Measurements from ENCODE around the gene AKR7A2.
"Not testable (repeated sequence)": the region's sequence is repeated elsewhere in the genome, so short reads cannot be mapped to it uniquely, and the experiment has no call there.

The AKR7A2 gene

DNA sequence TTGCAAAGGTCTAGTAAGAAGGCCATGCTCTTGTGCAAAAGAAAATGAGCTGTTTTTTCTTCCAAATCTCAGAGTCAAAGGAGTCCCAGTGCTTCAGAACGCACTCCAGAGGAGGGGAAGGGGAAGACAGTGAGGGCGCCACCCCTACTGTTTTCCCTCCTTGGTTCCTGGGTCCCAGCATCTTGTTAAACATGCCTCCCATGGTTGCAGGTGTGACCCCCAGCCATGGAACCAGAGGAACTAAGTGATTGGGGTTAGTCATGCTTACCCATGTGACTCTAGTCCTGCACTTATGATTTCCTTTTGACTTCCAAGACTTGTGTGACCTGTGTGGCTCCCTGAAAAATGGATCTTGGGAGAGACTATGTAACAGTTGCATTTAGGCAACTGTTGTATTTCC, 17.3 kb downstream of the AKR7A2 start:
- DNase-seq = no peak

DNA sequence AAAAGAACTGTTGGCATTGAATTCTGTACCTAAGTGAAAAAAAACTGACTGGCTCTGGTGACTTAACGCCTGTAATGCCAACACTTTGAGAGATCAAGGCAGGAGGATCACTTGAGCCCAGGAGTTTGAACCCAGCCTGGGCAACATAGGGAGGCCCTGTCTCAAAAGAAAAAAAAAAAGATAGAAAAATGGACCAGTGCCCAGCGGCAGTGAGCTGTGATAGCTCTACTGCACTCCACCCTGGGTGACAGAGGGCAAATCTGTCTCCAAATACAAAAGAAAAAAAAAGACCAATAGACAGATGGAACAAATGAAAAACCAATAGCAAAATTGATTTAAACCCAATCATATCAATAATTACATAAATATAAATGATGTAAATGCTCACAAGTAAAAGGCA, 22.7 kb downstream of the AKR7A2 start:
- no peak for DNase-seq

DNA sequence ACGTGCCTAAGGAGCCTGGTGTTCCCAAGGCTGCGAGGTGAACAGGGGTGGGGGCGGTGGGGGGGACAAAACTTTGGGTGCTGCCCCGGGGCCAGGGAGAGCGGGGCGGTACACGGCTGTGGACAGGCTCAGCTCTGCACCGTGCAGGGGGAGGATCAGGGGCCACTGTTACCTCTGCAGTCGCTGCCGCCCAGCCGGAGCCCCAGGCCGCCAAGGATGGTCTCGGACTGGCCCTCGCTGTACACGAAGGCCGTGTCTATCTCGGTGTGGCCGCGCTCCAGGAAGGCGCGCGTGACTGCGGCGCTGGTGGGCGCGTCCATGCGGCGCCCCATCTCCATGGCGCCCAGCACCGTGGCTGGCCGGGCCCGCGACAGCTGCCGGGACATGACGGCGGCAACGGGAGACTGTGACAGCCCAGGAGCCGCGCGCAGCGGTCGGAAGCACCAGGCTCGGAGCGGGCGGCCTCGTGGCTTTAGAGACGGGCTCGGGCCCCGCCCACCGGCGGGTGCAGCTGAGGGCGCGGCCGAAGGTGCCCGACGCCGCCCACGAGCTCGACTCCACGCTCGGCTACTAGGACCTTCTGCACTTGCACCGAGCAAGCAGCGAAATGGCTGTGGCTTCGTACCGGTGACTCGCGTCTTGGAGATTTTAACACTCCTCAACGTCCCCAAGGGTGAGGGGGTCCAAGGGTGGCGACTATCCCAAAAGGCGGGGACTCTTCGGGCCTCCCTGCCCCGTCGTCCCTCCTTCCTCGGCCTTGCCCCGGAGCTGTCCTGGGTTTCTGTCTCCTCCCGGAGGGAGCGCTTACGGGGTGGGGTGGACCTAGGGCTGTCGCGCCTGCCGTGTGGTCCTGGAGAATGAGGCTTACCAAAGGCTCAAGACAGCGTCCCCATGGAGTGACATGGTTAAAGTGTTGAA, 23.4 kb downstream of the AKR7A2 start, which contains the start of gene AKR7A3:
Gene AKR7A3, minus strand, starts transcription at position 447 of the 918 bp plus-strand sequence. Its CDS starts 61 bp downstream, at position 386.
- peak; percentile 63 for DNase-seq

DNA sequence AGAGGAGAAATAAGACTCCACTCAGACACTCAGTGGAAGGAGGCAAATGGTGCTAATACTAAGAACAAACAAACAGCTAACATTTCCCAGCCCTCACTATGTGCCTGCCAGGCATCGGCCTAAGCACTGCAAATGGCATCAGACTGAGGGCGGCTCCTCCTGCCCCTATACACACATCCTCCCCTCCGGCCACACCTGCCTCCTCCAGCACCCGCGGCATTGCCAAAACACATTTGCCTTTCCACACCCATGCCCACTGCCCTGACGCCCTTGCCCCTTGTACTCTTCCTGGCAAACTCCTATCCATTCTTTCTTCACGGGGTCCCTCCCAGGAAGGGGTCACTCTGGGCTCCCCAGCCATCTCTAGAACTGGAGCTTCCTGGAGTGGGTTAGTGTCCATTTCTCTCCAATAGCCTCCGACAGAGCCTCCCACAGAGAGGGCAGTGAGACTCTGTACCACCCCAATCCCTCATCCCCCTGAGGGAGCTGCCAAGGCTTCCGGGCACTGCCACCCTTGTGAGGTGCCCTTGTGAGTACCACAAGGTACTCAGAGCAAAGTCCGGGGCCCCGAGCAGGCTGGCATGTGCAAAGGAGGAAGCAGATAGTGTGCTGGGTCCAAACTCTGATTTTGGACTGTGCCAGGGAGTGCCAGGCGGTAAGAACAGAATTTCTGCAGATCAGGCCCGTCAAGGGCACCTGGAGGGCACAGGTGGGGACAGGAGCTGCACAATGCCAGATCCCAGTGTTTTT, 24.3 kb downstream of the AKR7A2 start:
- no peak for DNase-seq

DNA sequence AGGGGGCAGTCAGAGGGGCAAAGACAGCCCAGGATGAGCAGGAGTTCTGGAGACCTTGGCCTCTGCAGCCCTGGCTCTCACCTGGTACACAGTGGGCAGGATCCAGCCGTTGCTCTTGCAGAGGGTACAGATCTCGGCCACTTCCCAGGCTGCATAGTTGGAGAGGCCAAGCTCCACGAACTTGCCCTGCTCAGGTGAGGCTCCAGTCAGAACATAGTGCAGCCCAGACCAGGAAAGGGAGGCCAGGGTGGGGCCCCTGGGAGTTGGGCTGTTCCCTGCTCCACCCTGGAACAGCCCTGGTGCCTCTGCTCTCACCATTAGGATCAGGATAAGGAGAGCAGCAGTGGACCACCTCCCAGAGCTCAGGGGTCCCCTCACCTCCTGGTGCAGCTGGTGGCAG, 26.1 kb downstream of the AKR7A2 start:
- not testable (repeated sequence) for DNase-seq

- not testable (repeated sequence) for DNase-seq
These were observed 26.6 kb downstream of the AKR7A2 start for GRCh38 chr1:19285366-19285765.

DNA sequence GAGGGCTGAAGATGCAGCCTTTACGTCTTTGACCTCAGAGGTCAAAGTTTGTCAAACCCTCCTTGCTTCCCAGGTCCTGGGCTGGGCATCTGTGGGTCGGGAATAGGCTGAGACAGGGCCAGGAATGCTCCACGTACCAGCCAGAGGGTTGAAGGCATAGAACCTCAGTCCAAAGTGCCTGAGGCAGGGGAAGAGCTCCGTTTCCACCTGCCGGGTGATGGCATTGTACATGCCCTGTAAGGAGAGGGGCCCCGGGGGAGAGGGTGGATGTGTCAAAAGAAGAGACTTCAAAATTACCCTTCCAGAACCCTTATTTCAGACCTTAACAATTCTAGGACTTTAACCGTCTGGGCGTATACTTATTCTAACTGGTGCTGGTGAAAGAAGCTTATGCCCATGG, 27.1 kb downstream of the AKR7A2 start:
- DNase-seq = no peak

DNA sequence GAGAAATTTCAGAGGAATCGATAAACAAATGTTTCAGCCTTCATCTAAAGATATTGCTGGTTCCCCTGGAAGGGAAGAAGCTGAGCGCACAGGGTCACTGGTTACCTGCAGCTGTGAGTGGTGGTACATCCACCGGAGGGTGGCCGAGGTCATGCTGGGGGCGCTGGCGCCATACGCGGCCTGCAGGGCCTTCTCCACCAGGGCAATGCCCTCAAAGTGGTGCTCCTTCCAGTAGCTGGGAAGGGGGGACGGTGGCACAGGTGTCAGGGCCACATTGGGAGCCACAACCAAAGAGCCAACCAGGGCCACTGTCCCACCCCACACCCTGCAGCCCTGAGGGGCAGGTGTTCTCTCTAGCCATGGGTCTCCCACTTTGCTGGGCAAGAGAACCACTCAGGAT, 28.1 kb downstream of the AKR7A2 start:
- no peak for DNase-seq

GRCh38 chr1:19274636-19275035, 37.3 kb downstream of the AKR7A2 start:
- DNase-seq = no peak

- DNase-seq = not testable (repeated sequence)
These were observed 38.0 kb downstream of the AKR7A2 start for GRCh38 chr1:19273844-19274531.

GRCh38 chr1:19273106-19273843, 38.7 kb downstream of the AKR7A2 start:
- DNase-seq = no peak

DNA sequence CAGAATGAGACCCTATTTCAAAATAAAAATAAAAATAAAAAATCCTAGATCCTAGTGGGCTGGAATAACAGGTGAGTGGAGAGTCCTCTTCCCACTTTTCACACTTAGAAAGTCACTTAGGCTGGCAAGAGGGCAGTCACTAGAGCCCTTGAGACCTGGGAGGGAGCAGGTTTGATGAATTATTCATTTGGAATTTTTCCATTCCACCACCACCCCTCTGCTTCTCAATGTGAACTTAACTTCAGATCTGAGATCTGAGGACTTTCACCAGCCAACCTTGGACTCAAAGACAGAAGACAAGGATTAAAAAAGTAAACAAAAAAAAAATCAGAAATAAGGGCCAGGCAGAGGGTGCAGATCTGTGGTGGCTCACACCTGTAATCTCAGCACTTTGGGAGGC, 39.9 kb downstream of the AKR7A2 start:
- no peak for DNase-seq

- DNase-seq = not testable (repeated sequence)
These were observed 41.6 kb downstream of the AKR7A2 start for GRCh38 chr1:19270343-19270730.

- not testable (repeated sequence) for DNase-seq
These were observed 42.3 kb downstream of the AKR7A2 start for GRCh38 chr1:19269427-19270342.

- DNase-seq = no peak
These were observed 43.5 kb downstream of the AKR7A2 start for GRCh38 chr1:19268445-19268844.

DNA sequence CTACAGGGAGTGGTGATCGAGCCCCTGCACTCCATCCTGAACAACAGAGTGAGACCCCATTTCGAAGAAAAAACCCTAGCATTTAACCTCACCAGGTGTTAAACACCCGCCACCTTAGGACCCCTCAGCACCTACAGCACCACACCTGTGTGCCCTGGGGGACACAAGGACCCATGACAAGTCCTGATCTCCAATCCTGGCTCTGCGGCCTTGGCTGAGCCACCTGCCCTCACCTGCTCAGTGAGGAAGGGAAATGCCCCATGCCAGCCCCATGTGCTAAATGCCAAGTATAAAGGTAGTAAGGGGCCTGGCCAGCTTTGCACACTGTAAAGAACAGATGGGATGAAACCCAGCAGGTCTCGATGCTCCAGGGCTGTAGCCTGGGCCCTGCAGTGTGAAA, 49.2 kb downstream of the AKR7A2 start:
- DNase-seq = no peak

- no peak for DNase-seq
These were observed 49.9 kb downstream of the AKR7A2 start for GRCh38 chr1:19262047-19262446.

GRCh38 chr1:19260211-19261138, 51.5 kb downstream of the AKR7A2 start:
- DNase-seq = no peak

DNA sequence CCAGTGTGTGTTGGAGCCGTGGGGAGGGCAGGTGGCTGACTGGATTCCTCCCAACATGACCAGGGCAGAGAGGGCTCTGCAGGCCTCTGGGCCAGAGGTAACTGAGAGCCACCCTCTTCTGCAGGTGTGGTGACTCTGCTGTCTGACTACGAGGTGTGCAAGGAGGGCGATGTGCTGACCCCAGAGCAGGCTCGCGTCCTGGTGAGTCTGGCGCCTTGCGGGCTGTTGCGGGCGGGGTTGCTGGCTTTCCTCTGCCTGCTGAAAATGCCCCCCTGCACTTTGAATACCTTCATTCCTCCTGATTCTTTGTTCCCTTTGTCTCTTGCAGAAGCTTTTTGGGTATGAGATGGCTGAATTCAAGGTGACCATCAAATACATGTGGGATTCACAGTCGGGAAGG, 53.6 kb downstream of the AKR7A2 start:
- no peak for DNase-seq

DNA sequence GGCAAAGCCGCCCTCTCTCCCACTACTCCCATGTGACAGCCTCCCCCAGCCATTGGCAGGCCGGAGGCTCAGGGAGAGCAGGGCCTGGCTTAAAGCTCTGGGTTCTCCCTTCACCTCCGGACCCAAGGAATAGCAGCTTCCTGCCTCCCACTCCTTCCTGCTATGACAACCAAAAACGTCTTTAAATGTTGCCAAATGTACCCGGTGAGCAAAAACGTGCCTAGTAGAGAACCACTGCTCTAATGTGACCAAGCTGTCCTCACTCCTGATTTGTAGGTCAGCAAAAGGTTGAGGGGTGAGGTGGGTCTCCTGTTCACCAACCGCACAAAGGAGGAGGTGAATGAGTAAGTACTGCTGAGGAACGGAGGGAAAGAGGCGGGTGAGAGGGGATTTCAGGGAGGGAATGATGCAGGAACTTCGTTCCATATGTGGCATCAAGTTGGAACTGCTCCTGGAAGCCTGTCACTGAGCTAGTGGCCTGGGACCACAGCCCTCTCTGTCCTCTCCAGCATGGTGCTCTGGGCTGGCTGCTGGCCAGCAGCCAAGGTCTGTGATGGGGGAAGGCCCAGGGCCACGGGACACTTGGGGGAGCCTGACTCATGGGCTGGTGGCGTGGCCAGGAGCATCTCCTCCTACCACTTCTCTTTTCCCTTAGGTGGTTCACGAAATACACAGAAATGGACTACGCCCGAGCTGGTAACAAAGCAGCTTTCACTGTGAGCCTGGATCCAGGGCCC, 54.6 kb downstream of the AKR7A2 start:
- no peak for DNase-seq

Data from 8988T (cell line).